HG02943 (cell line): Measurements from ENCODE around the gene CCAR1.
"Not testable (repeated sequence)": the region's sequence is repeated elsewhere in the genome, so short reads cannot be mapped to it uniquely, and the experiment has no call there.

ENCODE experiments used
- ATAC-seq: cut with Tn5 transposase; IDR thresholded peaks from one replicate; pipeline ENCODE4 v1.9.1; 2021; ENCODE audit warnings: mild to moderate bottlenecking, low read depth, moderate library complexity; ENCODE audit not compliant: unreplicated experiment

The CCAR1 gene

GRCh38 chr10:68720793-68721672 is at the start of gene CCAR1:
Gene CCAR1, plus strand, starts transcription at chr10:68721239. Its CDS starts 1,266 bp downstream, at chr10:68722505.
- peak; percentile 98 for ATAC-seq

GRCh38 chr10:68684413-68684812 is 36.6 kb upstream of the CCAR1 start:
- no peak for ATAC-seq

- no peak for ATAC-seq
Measured at GRCh38 chr10:68696018-68696417, 25.0 kb upstream of the CCAR1 start.

- ATAC-seq = no peak
Measured at GRCh38 chr10:68697106-68697505, 23.9 kb upstream of the CCAR1 start.

- no peak for ATAC-seq
Measured at GRCh38 chr10:68700197-68700596, 20.8 kb upstream of the CCAR1 start.

GRCh38 chr10:68705548-68705947 is 15.5 kb upstream of the CCAR1 start:
- no peak for ATAC-seq

- not testable (repeated sequence) for ATAC-seq
Measured at GRCh38 chr10:68708987-68709386, 12.1 kb upstream of the CCAR1 start.

- not testable (repeated sequence) for ATAC-seq
Measured at GRCh38 chr10:68713065-68713464, 8.0 kb upstream of the CCAR1 start.

GRCh38 chr10:68717435-68717834 is 3.6 kb upstream of the CCAR1 start:
- no peak for ATAC-seq

- ATAC-seq = peak; percentile 25
Measured at GRCh38 chr10:68721673-68722335, 765 bp downstream of the CCAR1 start.

GRCh38 chr10:68725016-68725415 is 4.0 kb downstream of the CCAR1 start:
- no peak for ATAC-seq

- no peak for ATAC-seq
Measured at GRCh38 chr10:68727146-68727545, 6.1 kb downstream of the CCAR1 start.

- ATAC-seq = no peak
Measured at GRCh38 chr10:68732651-68733050, 11.6 kb downstream of the CCAR1 start.

GRCh38 chr10:68734349-68734748 is 13.3 kb downstream of the CCAR1 start:
- no peak for ATAC-seq

GRCh38 chr10:68735119-68735518 is 14.1 kb downstream of the CCAR1 start:
- ATAC-seq = no peak

GRCh38 chr10:68735739-68736138 is 14.7 kb downstream of the CCAR1 start:
- not testable (repeated sequence) for ATAC-seq

GRCh38 chr10:68740676-68741075 is 19.6 kb downstream of the CCAR1 start:
- ATAC-seq = not testable (repeated sequence)

- no peak for ATAC-seq
Measured at GRCh38 chr10:68742397-68742796, 21.4 kb downstream of the CCAR1 start.

GRCh38 chr10:68752711-68753350 is 31.8 kb downstream of the CCAR1 start:
- ATAC-seq = no peak

- ATAC-seq = no peak
Measured at GRCh38 chr10:68756246-68756645, 35.2 kb downstream of the CCAR1 start.

- no peak for ATAC-seq
Measured at GRCh38 chr10:68756766-68757165, 35.7 kb downstream of the CCAR1 start.
